Activated CD8-positive, alpha-beta memory T cell treated with anti-CD3 and anti-CD28 coated beads, Interleukin-2, amount 50 U/mL, for 24 hours (primary cell): ENCODE results near the gene PRELP.

Source experiments
- DNase-seq: peaks from one replicate; pipeline ENCODE4 v3.0.0-alpha.2; 2020; ENCODE audit errors: extremely low read depth

PRELP gene

DNA sequence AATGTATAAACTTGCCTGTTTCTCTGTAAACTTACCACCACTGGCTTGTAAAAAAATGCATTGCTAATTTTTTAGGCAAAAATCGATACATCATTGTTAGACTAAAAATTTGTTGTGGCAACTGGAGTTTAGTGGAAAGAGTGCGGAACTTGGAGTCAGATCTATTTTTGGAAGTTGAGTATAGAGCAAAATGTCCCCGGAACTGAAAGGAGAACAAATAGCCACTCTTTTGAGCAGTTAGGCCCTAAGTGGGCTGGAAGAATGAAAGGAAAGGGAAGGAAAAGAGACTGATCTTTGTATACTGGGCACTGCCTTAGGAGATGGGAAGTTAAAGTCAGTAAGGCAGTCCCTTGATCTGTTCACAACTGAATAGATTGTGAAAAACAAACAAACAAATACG is 48.5 kb downstream of the PRELP start:
- DNase-seq, result no peak

DNA sequence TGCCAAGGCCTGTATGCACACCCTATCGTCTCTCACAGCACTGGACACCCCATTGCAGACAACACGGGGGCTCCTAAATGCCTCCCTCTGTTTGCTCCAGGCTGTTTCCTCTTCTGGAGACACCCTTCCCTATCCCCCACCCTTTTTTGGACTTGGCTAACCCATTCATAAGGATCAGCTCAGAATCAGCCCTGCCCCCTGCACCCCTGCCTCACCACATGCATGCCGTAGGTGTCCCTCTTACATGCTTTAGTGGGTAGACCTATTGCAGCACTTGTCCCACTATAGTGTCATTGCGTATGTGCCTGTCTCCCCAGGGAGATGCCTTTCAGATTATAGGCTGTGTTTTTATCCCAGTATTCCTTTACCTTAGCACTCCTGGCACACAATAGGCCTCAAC is 49.2 kb downstream of the PRELP start:
- DNase-seq, result no peak

DNA sequence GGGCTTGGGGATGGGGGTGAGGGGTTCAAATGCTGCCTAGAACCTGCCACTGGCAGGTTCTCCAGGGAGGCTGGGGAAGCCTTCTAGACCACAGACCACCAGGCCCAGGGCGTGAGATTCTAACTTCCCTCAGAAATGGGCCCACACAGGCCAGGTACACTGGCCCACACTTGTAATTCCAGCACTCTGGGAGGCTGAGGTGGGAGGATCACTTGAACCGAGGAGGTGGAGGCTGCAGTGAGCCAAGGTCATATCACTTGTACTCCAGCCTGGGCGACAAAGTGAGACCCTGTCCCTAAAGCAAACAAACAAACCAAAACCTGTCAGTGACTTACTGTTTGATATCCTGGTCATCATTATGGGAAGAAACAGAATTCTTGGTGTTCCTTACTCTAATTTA is 50.1 kb downstream of the PRELP start:
- DNase-seq, result no peak

DNA sequence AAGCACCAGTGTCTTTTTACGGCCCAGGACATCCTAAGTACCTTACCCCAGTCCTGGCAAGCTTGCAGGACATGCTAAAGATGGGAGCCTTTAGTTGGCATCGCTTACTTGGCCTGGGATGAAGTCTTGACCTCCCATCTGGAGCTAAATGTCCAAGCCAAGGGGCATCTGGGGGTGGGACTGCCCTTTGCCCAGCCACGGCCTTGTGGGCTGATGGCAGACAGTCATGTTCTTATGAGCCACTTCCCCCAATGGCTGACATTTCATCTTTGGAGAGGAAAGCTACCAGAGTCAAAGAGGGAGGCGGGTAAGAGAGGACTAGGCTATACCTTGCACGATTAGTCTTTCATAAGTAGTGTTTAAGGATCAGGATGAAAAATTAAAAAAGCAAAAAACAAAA is 50.5 kb downstream of the PRELP start:
- no peak for DNase-seq

DNA sequence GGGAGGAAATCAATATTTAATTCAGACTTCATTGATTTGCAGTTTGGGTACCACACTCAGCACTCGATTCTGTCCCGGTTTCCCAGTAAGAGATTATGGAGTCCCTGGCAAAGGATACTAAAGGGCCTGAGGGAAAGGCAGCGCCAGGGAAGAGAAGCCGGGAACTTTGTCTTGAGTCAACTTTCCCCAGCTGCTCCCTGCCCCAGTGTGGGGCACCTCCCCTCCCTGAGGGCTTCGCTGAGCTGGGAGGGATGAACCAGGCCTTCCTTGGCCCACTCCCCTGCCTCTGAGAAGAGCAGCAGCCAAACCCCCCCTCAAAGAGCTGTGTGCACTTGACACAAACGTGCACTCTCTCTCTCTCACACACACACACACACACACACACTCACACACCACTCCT is 51.0 kb downstream of the PRELP start:
- DNase-seq, result no peak

DNA sequence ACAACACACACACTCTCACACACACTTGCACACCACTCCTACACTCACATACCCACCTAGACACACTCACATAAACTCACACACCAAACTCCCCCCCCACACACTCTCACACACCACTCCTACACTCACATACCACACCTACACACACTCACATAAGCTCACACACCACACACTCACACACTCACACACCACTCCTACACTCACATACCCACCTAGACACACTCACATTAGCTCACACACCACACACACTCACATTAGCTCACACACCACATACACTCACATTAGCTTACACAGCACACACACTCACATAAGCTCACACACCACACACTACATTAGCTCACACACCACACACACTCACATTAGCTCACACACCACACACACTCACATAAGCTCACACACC is 51.4 kb downstream of the PRELP start:
- DNase-seq, result no peak

DNA sequence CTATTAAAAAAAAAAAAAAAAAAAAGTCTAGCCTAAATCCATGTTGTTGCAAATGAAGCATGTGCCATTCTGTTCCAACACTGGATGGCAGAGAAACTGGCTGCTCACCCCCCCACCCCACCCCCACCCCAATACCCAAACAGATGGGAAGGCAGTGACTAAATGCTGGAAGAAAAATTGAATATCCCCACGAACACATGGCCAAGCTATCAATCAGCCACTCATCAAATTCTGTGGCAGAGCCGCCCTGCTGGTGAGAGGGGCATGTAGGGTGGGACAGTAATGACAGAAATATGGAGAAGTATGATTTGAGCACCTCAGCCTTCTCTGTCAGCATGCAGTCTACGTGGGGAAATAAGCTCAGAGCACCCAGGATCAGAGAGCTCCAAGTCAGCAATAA is 52.5 kb downstream of the PRELP start:
- DNase-seq, result no peak

DNA sequence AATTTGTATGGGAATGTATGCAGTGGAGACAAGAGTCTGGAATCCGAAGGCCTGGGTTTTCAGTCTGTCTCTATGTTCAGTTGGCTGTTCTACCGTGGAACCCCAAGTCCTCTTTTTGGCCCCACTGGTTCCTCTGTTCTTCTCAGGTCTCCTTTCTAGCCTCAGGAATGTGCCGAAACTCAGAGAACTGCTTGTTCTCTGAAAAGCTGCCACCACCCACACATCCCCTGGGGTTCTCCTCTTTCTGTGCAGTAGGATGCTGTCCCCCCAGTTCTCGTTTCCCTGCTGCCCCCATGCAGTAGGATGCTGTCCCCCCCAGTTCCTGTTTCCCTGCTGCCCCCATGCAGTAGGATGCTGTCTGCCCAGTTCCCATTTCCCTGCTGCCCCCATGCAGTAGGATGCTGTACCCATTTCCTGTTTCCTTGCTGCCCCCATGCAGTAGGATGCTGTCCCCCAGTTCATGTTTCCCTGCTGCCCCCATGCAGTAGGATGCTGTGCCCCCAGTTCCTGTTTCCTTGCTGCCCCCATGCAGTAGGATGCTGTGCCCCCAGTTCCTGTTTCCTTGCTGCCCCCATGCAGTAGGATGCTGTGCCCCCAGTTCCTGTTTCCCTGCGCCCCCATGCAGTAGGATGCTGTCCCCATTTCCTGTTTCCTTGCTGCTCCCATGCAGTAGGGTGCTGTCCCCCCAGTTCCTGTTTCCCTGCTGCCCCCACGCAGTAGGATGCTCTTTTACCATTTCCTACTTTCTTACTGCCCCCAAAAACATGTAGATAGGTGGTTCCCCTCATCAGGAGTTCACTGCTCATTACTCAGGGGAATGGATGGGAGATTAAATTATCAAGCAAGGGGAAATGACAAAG is 53.6 kb downstream of the PRELP start:
- no peak for DNase-seq

DNA sequence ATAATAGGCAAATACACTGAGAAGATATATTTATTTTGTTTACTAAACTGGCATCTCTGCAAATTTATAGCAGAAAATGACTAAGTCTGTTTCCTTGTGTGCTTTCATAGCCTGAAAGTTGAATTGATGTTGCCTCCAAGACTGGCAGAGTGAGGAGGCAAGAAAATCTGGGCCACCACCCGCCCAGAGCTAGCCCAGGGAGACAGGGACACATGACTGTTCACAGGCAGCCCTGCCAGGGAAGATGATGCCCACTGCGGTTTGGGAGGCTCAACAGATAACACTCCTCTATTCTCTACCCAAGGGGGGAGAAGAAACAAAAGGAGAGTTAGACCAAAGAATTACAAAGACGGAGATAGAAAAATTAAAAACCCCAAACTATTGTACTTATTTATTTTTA is 55.5 kb downstream of the PRELP start:
- DNase-seq, result no peak

DNA sequence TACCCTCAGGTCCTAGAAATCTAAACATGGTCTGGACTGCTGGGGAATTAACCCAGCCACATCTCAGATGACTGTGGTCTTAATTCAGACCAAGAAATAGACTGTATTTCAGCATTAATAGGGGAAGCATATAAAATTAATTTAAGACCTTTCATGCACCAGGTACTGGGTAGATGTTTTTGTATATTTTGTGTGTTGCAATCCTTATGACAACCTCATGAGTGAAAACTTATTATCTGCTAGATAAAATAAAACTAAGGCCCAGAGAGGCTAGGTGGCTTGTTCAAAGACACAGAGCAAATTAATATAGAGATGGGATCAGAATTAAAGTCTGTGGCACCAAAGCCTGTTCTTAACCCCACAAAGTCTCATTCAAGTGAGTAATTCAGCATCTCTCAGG is 58.4 kb downstream of the PRELP start:
- DNase-seq, result no peak

DNA sequence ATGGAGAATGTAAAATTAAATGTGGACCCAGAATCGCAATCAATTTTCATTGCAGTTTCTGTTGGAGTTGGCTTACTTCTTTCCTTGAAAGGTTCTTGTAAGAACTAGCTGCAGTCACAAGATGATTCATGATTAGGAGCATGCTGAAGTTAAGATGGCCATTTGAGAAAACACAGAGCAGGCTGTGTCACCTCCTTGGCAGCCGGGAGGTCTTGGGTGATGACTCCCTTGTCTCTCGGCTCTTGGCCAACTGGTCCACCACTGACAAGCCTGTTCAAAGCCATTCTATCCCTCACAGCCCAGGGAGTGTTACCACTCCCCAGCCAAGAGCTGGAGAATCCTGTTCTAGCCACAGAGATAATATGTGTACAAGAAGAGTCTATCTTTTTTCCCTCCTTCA is 58.9 kb downstream of the PRELP start:
- no peak for DNase-seq

DNA sequence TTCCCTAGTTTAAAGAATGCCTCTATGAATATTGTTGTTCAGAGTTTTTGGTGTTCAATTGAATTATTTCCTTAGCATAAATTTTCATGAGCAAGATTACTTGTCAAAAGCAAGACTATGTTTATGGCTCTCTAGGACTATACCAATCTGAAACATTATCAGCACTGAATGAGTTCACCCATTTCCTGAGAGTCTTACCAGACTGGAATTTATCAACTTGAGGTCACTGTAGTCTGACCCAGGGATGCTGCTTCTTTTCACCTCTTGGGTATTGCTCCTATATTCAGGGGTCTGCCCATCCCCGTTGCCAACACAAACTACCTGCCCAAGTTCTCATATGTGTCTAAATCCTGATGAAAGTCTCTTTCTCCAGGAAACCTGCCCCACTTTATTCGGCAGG is 61.0 kb downstream of the PRELP start:
- DNase-seq, result no peak

DNA sequence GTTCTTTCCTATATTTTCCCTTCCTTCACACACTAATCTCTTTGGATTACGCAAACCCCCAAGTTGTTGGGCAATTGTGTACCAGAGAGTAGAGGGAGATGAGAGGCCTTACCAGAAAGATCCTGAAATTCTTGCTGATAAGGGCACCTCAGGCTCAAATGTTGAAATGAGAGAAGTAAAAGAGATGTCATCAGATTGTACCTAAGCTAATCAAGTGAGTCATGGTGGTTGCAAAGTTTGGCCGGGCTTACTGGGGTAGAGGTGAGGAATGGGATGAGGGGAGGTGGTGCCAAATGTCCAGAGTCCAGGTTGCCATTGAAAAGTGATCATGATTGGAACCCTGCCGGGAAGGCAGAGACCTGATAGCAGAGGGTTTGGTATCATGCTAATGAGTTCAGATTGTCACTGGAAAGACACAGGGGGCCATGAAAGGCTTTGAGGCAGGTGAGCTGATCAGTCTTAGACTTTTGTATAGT is 61.4 kb downstream of the PRELP start:
- DNase-seq, result no peak

DNA sequence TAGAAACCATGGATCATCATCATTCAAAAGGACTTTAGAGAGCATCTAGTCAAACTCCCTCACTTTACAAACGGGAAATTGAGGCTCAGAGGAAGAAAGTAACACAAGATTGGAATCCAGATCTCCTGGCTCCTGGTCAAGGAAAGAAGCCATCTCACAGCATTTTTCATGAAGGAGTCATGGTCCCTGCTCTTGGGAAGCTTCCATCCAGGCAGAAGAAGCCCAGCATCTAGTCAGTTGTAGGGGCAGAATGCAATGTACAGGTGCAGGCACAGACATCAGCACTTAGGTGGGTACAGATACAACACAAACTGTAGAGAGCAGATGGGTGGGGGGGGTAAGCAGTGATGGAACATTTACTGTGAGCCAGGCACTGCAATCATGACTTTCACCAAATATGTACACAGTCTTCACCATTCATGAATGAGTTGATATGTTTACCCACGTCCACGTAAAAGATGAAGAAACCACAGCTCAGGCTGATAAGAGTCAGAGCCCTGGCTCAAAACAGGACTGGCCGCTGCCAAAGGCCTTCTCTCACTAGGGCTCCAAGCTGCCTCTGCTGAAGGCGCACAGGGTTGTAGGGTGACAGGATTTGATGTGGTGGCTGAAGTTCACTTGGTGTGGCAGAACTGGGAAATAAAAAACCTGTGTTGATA is 62.3 kb downstream of the PRELP start:
- DNase-seq, result no peak

DNA sequence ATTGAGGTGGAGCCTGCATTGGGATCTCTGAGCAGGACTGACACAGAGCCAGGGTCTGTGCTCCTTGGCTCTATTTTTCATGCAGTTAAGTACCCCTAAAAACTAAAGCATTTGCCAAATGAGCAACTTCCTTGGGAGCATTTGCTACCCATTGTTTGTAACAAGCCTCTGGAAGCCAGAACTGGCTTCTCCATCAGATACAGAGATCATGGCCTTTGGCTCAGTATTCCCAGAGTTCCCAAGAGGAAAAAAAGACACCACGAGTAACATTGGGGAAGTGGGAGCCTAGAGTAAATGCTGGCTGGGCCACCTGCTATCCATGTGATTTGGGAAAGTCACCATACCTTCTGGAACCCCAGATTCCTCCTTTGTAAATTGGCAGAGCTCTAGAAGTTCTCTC is 63.1 kb downstream of the PRELP start:
- no peak for DNase-seq

DNA sequence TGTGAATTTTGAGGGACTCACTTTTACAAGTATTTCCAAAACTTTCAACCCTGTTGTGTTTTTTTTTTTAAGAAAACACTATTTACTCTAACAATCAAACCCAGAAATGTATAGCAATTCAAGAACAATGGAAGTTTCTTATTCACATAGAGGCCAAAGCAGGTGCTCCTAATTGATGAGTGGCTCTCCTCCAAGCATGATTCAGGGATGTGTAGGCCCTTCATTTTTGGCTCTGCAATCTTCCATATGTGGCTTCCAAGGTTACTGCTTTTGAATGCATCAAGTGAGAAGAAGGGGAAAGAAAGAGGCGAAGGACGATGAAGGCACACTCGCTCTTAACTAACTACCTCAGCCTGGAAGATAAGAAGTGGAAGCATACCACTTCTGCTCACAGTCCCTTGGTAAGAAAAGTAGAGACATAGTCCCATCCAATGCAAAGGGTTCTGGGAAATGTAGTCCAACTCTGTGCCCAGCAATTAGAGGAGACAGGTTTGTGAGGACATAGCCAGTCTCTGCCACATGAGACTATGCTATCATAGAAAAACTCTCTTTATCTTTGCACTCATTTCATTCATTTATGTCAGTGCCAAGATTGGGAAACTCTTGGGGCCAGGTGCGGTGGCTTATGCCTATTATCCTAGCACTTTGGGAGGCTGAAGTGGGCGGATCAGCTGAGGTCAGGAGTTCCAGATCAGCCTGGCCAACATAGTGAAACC is 64.4 kb downstream of the PRELP start:
- DNase-seq, result no peak
